Kasumi-1 (cell line): ENCODE measurements around the gene MTFR2.
"Not testable (repeated sequence)": the region's sequence is repeated elsewhere in the genome, so short reads cannot be mapped to it uniquely, and the experiment has no call there.

Experiments used
- DNase-seq, 2 experiments: peaks; one replicate each; lab custom pipeline; 2025; lab: John Stamatoyannopoulos, UW

The MTFR2 gene

GRCh38 chr6:136235233-136235564, 14.9 kb downstream of the MTFR2 start:
- no peak for DNase-seq

- DNase-seq, result no peak
Measured at GRCh38 chr6:136232701-136233100, 17.4 kb downstream of the MTFR2 start.

DNA sequence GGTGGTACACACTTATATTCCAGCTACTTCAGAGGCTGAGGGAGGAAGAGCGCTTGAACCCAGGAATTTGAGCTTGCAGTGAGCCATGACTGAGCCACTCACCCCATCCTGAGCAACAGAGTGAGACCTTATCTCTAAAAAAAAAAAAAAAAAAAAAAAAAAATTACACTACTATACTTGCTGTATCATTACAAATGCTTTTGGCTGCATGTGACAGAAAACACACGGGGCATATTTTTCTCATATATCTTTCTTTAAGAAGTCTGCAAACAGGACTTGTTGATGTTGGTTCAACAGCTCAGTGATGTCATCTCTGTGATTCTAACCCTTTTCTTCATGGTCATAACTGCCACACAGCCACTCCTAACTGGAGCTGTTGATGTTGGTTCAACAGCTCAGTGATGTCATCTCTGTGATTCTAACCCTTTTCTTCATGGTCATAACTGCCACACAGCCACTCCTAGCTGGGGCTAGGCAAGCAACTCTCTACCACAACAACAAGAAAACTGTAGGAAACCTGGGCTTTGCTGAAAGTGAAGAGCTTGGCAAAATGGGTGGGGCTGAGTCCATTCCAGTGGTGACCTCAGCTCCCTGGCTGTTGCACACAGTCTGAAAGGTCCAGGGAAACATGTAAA, 19.8 kb downstream of the MTFR2 start:
- DNase-seq, result no peak

GRCh38 chr6:136228814-136229213, 21.3 kb downstream of the MTFR2 start:
- DNase-seq, result peak; percentile 20 to 51

GRCh38 chr6:136226674-136227377, 23.3 kb downstream of the MTFR2 start:
- DNase-seq, result no peak

DNA sequence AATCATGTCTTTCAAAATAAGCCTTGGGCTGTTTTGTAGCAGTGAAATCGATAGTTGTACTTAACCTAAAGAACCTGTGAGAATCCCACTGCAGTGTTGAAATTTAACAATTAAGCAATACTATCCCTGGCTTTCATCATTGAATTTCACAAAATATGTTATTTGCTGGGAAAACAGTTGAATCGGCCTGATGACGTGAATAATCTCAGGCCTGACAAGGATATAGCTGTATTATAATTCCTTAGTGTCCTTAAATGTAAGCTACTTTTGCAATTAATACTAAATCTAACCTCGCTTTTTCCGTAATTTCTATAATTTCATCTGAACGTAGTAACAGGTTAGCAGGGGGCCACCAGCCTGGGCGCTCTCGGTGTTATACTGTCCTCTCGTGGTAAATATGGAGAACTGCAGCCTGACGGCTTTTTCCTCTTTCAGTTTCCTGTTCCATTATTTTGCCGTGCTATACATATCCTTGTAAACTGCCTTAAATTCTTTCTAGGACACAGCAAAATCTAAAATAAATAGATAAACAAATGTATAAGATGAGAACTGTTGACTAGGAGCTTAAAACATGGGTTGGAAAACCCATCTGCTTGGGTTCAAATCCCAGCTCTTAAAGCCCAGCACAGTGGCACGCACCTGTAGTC, 24.0 kb downstream of the MTFR2 start:
- peak; percentile 74 to 82 for DNase-seq

GRCh38 chr6:136225496-136225895, 24.6 kb downstream of the MTFR2 start:
- DNase-seq, result no peak

- not testable (repeated sequence) for DNase-seq
Measured at GRCh38 chr6:136224974-136225373, 25.1 kb downstream of the MTFR2 start.

GRCh38 chr6:136216503-136217401, 33.4 kb downstream of the MTFR2 start:
- DNase-seq, result no peak

DNA sequence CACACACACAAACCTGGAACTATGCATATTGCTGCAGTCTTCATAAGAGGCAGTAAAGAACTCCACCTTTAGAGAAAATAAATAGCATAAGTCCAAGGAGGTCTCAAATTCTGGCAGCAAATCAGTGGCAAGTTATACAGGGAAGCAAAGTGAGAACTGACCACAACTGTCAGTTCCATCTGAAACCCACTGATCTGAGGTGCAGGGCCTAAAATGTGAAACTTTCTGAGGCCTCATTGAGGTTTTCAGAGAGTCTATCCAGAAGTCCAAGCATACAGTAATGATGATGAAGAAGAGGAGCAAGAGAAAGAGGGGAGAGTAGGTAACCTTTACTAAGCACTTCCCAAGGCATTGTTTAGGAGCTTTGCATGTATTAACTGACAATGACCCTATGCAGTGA, 36.3 kb downstream of the MTFR2 start:
- no peak for DNase-seq

- no peak for DNase-seq
Measured at GRCh38 chr6:136213012-136213539, 37.0 kb downstream of the MTFR2 start.

GRCh38 chr6:136212608-136213007, 37.5 kb downstream of the MTFR2 start:
- no peak for DNase-seq

GRCh38 chr6:136210398-136211165, 39.5 kb downstream of the MTFR2 start:
- no peak for DNase-seq

- DNase-seq, result no peak
Measured at GRCh38 chr6:136209496-136209895, 40.6 kb downstream of the MTFR2 start.

GRCh38 chr6:136208783-136209182, 41.3 kb downstream of the MTFR2 start:
- DNase-seq, result no peak

DNA sequence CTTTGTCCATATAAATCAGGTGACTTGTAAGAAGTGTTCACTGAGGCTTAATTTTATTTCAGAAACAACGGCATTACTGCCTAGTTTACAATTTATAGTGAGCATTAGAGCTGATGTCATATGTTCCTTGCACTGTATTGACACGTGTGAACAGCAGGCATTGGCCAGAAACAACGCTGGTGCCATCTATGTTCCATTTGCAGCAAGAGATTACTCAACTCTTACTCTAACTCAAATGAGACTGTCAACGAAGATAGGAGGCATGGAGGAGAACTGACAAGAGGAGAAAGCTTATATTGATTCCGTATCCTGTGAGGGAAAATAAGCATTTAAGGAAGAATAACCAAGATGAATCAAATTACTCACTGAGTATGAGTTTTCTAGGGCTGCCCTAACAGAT, 48.4 kb downstream of the MTFR2 start:
- DNase-seq, result no peak

GRCh38 chr6:136192902-136193301, 57.2 kb downstream of the MTFR2 start:
- DNase-seq, result no peak

DNA sequence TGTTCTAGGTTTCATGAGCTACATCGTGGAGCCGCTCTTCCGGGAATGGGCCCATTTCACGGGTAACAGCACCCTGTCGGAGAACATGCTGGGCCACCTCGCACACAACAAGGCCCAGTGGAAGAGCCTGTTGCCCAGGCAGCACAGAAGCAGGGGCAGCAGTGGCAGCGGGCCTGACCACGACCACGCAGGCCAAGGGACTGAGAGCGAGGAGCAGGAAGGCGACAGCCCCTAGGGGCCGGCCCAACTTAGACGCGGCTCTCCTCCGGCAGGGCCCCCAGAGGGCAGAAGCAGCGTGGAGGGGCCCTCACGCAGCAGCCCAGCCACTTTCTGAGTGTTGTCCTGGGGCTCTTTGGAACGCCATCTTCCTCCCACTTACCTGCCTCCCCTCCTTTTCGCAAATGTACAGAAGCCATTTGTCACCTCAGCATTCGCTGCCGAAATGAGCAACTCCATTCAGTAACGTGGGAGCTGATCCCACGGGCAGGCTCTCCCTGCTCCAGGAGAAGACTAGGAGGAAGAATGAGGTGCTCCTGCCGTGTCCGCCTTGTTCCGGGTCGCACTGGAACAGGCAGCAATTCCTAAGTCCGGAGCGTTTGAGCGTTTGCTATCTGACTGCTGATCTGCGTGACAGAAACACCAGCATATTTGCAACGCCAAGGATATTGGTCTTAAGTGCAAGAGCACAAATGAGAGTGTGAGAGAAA, 58.4 kb downstream of the MTFR2 start:
- DNase-seq, result no peak

DNA sequence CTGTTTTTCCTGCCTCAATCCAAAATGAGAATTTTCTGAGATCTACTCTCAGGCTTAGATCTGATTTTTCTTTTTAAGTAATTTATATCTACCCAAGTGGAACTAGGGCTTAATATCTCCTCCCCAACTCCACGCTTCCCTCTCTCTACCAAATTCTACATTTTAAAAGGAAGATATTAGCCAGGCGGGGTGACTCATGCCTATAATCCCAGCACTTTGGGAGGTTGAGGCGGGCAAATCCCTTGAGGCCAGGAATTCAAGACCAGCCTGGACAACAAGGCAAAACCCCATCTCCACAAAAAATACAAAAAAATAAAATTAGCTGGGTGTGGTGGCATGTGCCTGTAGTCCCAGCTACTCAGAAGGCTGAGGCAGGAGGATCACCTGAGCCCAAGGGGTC, 61.0 kb downstream of the MTFR2 start:
- DNase-seq, result no peak

- no peak for DNase-seq
Measured at GRCh38 chr6:136188486-136188885, 61.6 kb downstream of the MTFR2 start.

DNA sequence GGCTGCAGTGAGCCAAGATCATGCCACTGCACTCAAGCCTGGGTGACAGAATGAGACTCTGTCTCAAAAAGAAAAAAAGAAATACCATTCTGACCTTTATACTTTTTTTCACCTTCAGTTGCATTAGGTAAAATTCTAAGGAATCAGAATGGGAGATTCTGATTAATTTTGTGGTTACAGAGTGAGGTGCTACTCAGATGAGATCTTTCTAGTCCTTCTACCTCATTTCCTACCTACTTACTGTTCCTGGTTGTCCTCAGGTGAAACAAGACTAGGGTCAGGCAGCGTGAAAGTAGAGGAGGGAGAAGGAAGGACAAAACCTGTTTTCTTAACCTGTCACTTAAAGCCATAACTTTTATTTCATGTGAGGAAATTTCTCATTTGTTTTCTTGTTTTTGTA, 63.7 kb downstream of the MTFR2 start:
- DNase-seq, result no peak
